Measurements from ENCODE around the gene DBNDD2.

GRCh38 chr20:45366631-45367030 is 41.5 kb upstream of the DBNDD2 start:
- TF ChIP-seq POLR2A (IDR thresholded peaks at IDR 0.05; ENCODE audit: low read depth, low read length) (no peak), POLR2AphosphoS5 (IDR thresholded peaks at IDR 0.05; ENCODE audit: low read depth, low read length) (no peak)
